Activated T-helper 1 cell treated with anti-CD3 and anti-CD28 coated beads, Interleukin-2, amount 50 U/mL, for 16 hours (primary cell): ENCODE measurements around the gene C1orf21.
A peak's percentile ranks its signal among the peaks of the same experiment; 100 is the strongest.

Source experiments
- DNase-seq, 2 donors: peaks; one replicate each; pipeline ENCODE4 v3.0.0-alpha.2; 2020; ENCODE audit warnings: low read depth in 1 of 2, low spot score in 1 of 2

The C1orf21 gene

GRCh38 chr1:184387069-184387475 is 243 bp downstream of the C1orf21 start:
- DNase-seq = peak in 1 of 2 donors; percentile 2

DNA sequence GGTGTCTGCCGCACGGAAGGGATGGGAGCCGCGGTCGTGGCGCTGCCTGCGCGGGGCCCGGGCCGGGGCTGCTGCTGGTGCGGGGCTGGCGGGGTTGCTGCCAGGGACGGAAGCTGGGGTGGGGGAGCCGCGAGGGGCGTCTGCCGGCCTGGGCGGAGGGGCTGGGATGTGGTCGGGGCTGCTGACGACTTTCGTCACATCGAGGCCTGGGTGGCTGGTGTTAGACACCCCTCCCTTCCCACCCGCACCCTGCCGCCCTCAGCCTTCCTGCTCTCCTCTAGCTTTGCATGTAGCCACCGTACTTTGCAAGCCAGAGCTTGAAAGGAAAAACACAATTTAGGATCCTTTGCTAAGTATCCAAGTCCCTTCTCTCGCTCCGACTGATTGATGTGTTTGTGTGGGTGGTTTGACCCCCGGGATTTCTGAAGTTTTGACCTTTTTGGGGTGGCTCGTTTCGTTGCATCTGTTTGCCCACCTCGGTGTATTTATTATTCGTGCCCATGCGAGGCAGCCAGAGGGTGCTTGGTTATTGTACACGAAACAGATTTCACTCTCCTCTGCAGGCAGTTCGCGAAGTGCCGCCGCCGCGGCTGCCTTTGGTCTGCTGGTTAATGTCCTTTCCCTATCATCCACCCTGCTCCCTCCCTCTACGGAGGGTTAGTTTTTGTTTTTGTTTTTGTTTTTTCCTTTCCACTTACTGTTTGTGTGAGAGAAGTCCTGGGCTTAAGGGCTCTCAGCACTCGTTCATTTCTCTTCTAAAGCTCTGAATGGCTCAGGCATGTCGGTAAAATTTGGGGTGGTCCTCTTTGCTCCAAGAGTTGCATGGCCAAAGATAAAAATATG is 868 bp downstream of the C1orf21 start:
- peak in 1 of 2 donors; percentile 11 for DNase-seq

GRCh38 chr1:184388319-184388889 is 1.6 kb downstream of the C1orf21 start:
- DNase-seq = no peak

DNA sequence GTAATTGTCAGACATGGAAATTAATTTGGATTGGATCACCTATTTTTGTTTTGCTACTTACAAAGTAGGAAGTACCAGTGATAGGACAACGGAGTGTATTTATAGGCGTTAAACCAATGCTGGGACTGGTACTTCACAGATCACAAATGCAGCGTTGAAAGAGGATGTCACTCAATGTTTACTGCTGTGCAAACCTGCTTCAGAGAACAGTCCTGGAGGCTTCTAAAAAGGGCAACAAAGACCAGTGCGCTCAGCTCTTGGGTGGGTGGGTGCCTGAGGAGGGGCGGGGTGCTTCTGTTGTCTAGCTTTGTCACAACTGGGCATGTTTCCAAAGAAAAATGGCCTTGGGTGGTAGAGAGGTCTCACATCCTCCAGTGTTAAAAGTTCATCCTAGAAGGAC is 2.1 kb downstream of the C1orf21 start:
- no peak for DNase-seq

DNA sequence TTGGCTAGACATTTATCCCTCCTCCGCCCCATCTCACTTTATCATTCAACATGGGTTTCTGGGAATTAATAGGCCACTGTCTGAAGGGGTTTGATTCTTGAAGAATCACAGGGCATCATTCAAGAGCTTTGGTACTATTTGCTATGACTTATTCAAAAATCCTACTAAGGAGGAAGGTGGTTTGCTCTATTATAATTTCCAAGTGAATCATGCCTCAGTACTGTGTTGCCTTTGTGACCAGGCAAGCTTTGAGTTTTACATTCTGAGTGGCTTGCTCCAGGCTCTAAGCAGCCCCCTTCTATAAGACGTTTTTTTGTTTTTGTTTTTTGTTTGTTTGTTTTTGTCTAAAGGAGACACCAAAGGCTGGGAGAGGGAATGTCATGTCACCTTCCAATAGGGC is 2.6 kb downstream of the C1orf21 start:
- no peak for DNase-seq

- DNase-seq = no peak
Measured at GRCh38 chr1:184390889-184391288, 4.1 kb downstream of the C1orf21 start.

- no peak for DNase-seq
Measured at GRCh38 chr1:184392067-184392466, 5.2 kb downstream of the C1orf21 start.

- DNase-seq = no peak
Measured at GRCh38 chr1:184392779-184393522, 6.1 kb downstream of the C1orf21 start.

DNA sequence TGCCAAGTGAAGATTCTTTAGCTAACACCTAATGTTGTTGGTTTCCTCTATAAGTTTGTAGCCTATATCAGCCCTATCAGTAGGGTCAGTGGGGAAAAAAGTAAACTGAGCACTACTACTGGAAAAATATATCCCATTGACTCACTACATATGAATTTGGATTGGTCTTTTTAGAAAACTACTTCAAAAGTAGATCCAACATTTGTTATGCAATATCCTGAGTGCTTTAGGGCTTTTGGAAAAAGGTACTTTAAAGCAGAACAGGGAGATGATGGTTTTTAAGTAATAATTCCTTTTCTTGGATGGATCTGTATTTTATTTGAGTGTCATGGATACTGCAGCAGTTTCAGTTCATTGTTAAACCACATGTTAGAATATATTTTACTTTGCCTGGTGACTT is 7.1 kb downstream of the C1orf21 start:
- no peak for DNase-seq

GRCh38 chr1:184395370-184395769 is 8.5 kb downstream of the C1orf21 start:
- DNase-seq = no peak

DNA sequence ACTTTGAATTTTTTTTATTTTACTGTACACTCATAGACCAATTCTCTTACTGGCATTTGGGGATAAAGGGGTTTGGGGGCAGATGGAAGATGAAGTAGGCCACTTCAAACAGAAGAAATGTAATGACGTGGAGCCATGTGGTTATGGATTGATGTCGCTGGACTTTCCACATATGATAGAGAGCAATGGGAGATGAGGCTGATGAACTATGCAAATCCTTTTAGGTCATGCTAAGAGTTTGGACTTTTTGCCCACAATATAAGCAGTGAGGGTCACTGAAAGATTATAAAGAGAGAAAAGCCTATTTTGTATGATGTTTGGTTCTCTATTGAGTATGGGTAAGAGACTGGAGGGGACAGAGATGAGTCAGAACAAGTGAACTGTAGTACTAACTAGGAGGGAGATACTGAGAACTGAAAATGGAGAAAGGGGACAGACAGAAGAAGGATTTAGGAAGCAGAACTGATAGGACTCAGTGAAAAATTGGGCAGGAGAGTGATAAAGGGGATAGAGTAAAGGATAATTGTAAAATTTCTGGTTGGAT is 9.2 kb downstream of the C1orf21 start:
- no peak for DNase-seq

DNA sequence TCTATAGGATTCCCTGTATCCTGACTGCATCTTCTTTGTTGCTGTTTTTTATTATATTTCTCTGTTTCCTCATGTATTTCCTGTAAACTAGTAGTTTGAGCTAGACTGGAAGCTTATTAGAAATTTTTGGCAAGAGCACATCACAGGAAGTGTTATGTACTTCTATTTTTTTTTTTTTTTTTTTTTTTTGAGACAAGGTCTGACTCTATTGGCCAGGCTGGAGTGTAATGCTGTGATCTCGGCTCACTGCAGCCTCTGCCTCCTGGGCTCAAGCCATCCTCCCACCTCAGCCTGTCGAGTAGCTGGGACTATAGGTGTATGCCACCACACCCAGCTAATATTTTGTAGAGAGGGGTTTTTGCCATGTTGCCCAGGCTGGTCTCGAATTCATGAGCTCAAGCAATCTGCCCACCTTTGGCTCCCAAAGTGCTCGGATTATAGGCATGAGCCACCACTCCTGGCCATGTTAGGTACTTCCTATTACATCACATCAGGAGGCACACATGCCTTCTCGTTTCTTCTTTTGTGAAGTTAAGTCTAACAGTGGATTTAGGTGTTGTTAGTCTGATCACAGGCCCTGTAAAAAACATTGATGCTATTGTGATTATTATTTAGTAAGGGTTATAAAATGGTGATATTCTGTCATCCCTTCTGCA is 12.5 kb downstream of the C1orf21 start:
- DNase-seq = no peak

GRCh38 chr1:184403961-184404726 is 17.3 kb downstream of the C1orf21 start:
- DNase-seq = no peak

- DNase-seq = no peak
Measured at GRCh38 chr1:184404727-184405027, 17.8 kb downstream of the C1orf21 start.

- no peak for DNase-seq
Measured at GRCh38 chr1:184405094-184405800, 18.4 kb downstream of the C1orf21 start.

GRCh38 chr1:184405801-184406142 is 18.9 kb downstream of the C1orf21 start:
- no peak for DNase-seq

DNA sequence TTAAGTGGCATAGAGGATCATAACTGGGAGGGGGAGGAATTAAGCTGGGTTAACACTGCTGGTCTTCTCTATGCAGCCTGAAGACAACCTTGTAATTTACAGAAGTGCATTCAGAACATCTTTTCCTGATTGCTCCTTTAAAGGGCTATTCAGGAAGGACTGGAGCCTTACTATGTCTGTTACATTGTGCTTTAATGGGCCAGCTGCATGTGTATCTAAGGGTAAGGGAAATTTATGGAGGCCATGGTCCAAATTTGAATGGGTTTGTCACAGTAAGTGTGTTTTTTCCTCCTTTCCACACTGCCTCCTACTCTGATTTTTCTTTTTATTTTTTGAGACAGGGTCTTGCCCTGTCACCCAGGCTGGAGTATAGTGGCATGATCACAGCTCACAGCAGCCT is 19.6 kb downstream of the C1orf21 start:
- no peak for DNase-seq

DNA sequence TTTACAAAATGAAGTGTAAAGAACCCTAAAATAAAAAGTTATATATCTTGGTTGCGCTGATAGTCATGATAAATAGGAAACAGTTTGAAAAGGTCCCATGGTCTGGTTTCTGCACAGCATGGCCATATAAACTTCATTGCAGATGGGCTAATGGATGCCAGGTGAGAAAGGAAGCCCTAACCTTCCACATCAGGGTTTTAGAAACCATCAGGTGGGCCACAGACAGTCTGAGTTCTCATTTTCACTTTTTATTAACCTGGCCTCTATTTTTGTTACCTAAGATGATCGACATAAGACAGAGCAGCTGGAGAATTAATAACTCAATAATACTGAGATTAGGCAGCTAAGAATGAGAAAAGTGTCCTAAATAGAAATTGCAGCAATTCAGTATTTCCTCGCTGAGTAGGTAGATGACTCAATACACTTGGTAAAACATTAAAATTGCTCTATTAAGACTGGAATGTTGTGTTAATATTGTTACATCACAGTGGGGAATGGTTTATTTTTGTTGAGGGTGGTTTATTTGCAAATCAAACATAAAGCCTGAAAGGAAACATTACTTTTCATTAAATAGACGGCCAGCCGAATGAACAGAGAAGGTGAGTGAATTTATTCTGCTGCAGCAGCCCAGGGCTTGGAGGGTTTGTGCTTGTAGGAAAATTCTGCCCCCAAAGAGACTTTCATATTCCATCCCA is 21.1 kb downstream of the C1orf21 start:
- no peak for DNase-seq

GRCh38 chr1:184408580-184408979 is 21.8 kb downstream of the C1orf21 start:
- DNase-seq = no peak

- DNase-seq = no peak
Measured at GRCh38 chr1:184409011-184409410, 22.2 kb downstream of the C1orf21 start.
